Tibial nerve (tissue), 4 donors: Measurements from ENCODE around the gene FZD7. TPM values are rescaled to one million over a fixed set of nuclear protein-coding genes. Genes with fewer than 3 reads are reported as not detected.

ENCODE experiments used
- DNase-seq, 2 donors: peaks; one replicate each; pipeline ENCODE4 v3.0.0-alpha.2; 2019; ENCODE audit warnings: low spot score in 2 of 2
- H3K27ac ChIP-seq, 4 donors: fragments of 200-600 bp; sonication (generic) in 3 of 4; one replicate each; pipeline ENCODE4 v1.5.1; 2017 to 2019; ENCODE audit warnings: mild to moderate bottlenecking in 1 of 4
- H3K27me3 ChIP-seq, 2 donors: fragments of 200-600 bp; sonication (generic) in 1 of 2; one replicate each; pipeline versions ENCODE4 v1.5.1 to v1.6.0; 2017 to 2019
- H3K36me3 ChIP-seq, 3 donors: fragments of 200-600 bp; sonication (generic); one replicate each; pipeline ENCODE4 v1.5.1; 2018 to 2019
- H3K4me1 ChIP-seq, 4 donors: fragments of 200-600 bp; sonication (generic) in 3 of 4; one replicate each; pipeline ENCODE4 v1.5.1; 2017 to 2019
- H3K4me3 ChIP-seq, 4 donors: fragments of 200-600 bp; sonication (generic) in 3 of 4; one replicate each; pipeline ENCODE4 v1.5.1; 2017 to 2019; ENCODE audit warnings: mild to moderate bottlenecking in 1 of 4, moderate library complexity in 1 of 4
- H3K9me3 ChIP-seq, 4 donors: fragments of 200-600 bp; sonication (generic) in 3 of 4; one replicate each; pipeline ENCODE4 v1.5.1; 2017 to 2019
- EP300 ChIP-seq, 2 donors: sonication (generic); formaldehyde crosslinking; IDR thresholded peaks; one replicate each; pipeline ENCODE4 v1.6.1; 2017; ENCODE audit warnings: antibody characterized with exemption in 2 of 2, mild to moderate bottlenecking in 1 of 2
- POLR2A ChIP-seq, 2 donors: fragments of 450-650 bp; IDR thresholded peaks; one replicate each; pipeline ENCODE4 v1.6.1; 2017; ENCODE audit warnings: antibody characterized with exemption in 2 of 2, mild to moderate bottlenecking in 2 of 2, moderate library complexity in 2 of 2
- WGBS, 2 donors: methylation state at CpG; one replicate each; pipeline ENCODE4 v1.1.5; 2018; 5-methylcytosine and 5-hydroxymethylcytosine counted together
- total RNA-seq, 4 donors: library from RNA; depleted of rRNA; stranded (reverse); fragments of >200 nt; gene quantifications; one replicate each; pipeline ENCODE4 v1.1.0, GENCODE V29; 2016
- TF ChIP-seq, protein P1 (sequence below), 5 experiments: fragments of 200-600 bp in 3 of 5; fragments of 450-650 bp in 2 of 5; sonication (generic) in 3 of 5; IDR thresholded peaks; one replicate each; pipeline ENCODE4 v1.5.1; 2016 to 2019; ENCODE audit warnings: antibody characterized with exemption in 5 of 5, mild to moderate bottlenecking in 3 of 5, moderate library complexity in 2 of 5

The FZD7 gene
- total RNA-seq, 4 donors from 2014 or later = 7.2 to 14.2 (median 11.1) TPM

DNA sequence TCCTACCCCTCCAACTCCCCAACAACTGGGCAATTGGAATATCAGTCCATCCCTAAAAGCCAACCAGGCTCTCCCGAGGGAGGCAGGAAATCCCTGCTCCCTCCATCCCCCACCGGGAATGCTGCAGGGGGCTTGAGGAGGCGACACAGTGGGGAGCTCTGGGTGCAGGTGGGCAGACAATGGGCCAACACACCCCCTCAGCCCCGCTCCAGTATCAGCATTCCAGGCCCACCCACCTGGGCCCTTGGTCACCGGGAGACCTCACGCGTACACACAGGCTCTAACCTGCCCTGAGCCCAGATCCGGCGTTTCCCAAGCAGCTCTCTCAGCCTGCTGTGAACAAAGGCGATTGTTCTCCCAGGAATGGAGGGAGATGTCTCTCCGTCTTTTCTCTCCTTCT lies 37.6 kb upstream of the FZD7 start:
- Histone ChIP-seq H3K4me3 (no peak overlapping the region), H3K36me3 (no peaks in the 10 kb centered on the region), H3K27me3 (no peaks in the 10 kb centered on the region), H3K9me3 (no peaks in the 10 kb centered on the region), H3K4me1 (peaks cover 0 to 7% (median 0%) of the 10 kb centered on the region in 4 donors), H3K27ac (no peak overlapping the region)
- DNase-seq = no peak
- WGBS, 2 donors = 45 to 49% methylated on average over 9 to 11 of the region's 11 CpGs
- TF ChIP-seq EP300 (IDR thresholded peaks at IDR 0.05) (no peak), POLR2A (IDR thresholded peaks at IDR 0.05) (no peak)
- TF ChIP-seq, protein P1, sequence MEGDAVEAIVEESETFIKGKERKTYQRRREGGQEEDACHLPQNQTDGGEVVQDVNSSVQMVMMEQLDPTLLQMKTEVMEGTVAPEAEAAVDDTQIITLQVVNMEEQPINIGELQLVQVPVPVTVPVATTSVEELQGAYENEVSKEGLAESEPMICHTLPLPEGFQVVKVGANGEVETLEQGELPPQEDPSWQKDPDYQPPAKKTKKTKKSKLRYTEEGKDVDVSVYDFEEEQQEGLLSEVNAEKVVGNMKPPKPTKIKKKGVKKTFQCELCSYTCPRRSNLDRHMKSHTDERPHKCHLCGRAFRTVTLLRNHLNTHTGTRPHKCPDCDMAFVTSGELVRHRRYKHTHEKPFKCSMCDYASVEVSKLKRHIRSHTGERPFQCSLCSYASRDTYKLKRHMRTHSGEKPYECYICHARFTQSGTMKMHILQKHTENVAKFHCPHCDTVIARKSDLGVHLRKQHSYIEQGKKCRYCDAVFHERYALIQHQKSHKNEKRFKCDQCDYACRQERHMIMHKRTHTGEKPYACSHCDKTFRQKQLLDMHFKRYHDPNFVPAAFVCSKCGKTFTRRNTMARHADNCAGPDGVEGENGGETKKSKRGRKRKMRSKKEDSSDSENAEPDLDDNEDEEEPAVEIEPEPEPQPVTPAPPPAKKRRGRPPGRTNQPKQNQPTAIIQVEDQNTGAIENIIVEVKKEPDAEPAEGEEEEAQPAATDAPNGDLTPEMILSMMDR (IDR thresholded peaks at IDR 0.05) = no peak

DNA sequence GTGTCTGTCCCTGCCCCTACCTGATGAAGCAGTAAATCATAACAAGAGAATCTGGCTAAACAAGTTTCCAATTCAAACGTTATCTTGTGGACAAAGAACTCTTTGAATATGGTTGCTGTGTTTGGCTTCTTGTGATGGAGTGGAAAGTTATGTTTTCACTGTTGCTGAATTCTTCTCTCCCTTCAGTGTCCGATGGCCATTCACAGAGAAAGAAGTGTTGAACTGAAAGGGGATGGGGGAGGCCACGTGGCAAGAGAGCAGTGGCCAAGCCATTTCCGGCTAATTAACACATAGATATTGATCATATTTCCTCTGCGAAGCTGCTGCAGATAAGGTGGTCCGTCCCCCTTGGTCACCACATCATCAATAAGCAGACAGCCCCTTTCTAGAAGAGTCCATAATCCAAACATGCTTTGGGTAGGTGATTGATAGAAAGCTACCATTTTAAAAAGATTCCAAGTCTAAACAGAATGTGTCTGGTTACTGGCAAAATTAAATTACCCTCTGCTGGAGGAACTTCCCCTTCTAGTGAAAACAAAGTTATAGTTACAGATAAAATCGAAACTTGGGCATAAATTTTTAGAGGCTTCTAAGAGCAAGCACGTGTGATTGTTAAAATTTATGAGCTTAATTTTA lies 36.9 kb upstream of the FZD7 start:
- WGBS, 2 donors = 36 to 41% methylated on average over 8 of the region's 8 CpGs
- H3K9me3 ChIP-seq = no peaks in the 10 kb centered on the region
- peaks cover 0 to 7% (median 0%) of the 10 kb centered on the region in 4 donors for H3K4me1 ChIP-seq
- TF ChIP-seq EP300 (IDR thresholded peaks at IDR 0.05) = no peak
- TF ChIP-seq, protein P1 (IDR thresholded peaks at IDR 0.05) = no peak
- TF ChIP-seq POLR2A (IDR thresholded peaks at IDR 0.05) = no peak
- no peak overlapping the region for H3K4me3 ChIP-seq
- no peaks in the 10 kb centered on the region for H3K36me3 ChIP-seq
- DNase-seq = no peak
- no peak overlapping the region for H3K27ac ChIP-seq
- H3K27me3 ChIP-seq = no peaks in the 10 kb centered on the region

DNA sequence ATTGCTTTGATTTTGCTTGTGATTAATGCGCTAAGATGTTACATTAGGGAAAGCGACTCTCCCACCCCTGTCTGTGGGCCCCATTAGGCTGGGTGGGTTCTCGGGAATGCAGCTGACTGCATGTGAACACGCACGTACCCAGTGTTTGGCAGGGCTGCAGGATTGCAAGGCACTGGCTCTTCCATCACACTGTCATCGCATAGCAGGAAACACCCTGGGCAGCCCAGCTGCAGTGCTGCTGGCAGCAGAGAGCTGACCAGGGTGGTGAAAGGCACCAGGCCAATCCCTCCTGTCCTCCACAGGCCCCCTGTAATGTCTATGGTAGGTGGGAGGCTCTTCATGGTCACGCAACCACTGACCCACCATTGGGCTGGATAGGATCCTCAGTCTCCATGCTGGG lies 34.4 kb upstream of the FZD7 start:
- no peak overlapping the region for H3K4me3 ChIP-seq
- no peaks in the 10 kb centered on the region for H3K36me3 ChIP-seq
- H3K4me1 ChIP-seq = peaks cover 0 to 7% (median 0%) of the 10 kb centered on the region in 4 donors
- TF ChIP-seq EP300 (IDR thresholded peaks at IDR 0.05) = no peak
- H3K9me3 ChIP-seq = no peaks in the 10 kb centered on the region
- WGBS, 2 donors = 89 to 96% methylated on average over 7 of the region's 7 CpGs
- H3K27ac ChIP-seq = no peak overlapping the region
- no peak for DNase-seq
- H3K27me3 ChIP-seq = no peaks in the 10 kb centered on the region

DNA sequence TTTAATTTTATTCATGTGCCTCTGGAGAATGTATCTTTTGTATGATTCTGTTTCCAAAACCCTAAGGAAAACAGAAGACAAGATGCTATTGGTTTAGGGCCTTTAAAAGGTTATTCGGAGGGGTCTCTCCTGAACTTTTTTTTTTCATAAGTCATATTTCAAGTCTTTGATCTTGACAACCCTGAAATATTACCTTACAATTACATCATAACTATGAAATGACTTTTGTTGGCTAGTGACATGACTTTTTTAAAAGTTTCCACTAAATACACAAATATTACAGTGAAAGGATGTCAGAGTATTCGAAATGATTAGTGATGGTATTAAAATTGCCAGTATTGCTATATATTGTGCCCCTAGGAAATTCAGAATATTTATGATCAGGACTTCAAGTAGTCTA lies 31.8 kb upstream of the FZD7 start:
- Histone ChIP-seq H3K36me3 (no peaks in the 10 kb centered on the region), H3K27ac (no peak overlapping the region), H3K27me3 (no peaks in the 10 kb centered on the region), H3K4me1 (peaks cover 0 to under 1% (median 0%) of the 10 kb centered on the region in 4 donors), H3K4me3 (no peak overlapping the region), H3K9me3 (no peaks in the 10 kb centered on the region)
- 86 to 88% methylated on average over 2 of the region's 2 CpGs for WGBS, 2 donors
- DNase-seq = no peak
- TF ChIP-seq, protein P1 (IDR thresholded peaks at IDR 0.05) = no peak
- TF ChIP-seq EP300 (IDR thresholded peaks at IDR 0.05) (no peak), POLR2A (IDR thresholded peaks at IDR 0.05) (no peak)

DNA sequence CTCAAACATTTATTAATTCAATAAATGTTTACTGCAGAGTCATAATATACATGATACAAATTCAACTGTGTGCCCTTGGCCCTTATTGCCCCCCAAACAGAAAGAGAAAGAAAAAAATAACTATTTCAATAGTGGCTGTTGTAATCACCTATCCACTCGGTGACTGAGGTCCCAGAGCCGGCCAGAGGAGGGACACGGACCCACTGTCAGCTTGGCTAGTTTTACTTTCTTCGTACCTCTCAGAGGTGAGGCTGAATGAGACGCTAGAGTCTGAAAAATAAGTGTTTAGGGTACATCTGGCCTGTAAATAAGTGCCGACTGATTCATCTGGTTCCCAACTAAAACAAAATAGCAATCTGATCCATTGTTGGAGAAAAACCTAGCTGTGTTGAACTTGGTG lies 31.3 kb upstream of the FZD7 start:
- 80 to 82% methylated on average over 6 of the region's 6 CpGs for WGBS, 2 donors
- no peak for DNase-seq
- Histone ChIP-seq H3K4me3 (no peak overlapping the region), H3K36me3 (no peaks in the 10 kb centered on the region), H3K27me3 (no peaks in the 10 kb centered on the region), H3K27ac (no peak overlapping the region), H3K4me1 (no peaks in the 10 kb centered on the region), H3K9me3 (no peaks in the 10 kb centered on the region)
- TF ChIP-seq EP300 (IDR thresholded peaks at IDR 0.05) (no peak), POLR2A (IDR thresholded peaks at IDR 0.05) (no peak)
- TF ChIP-seq, protein P1 (IDR thresholded peaks at IDR 0.05) = no peak
